ENCODE results near the gene PPIG. TPM values are rescaled to one million over a fixed set of nuclear protein-coding genes. Genes with fewer than 3 reads are reported as not detected.

The PPIG gene
- total and polyA plus RNA-seq, 2 donors (not counting 3 experiments of a cell fraction or from before 2014, with no cell fraction given), result 13.4 to 44.9 TPM

- Histone ChIP-seq H3K27me3 (ENCODE audit: control insufficient read depth in 2 of 2, insufficient read depth in 2 of 2, low read length in 2 of 2) (no peaks in the 10 kb centered on the region), H3K9me1 (replicated peaks; ENCODE audit: control insufficient read depth, extremely low read depth, insufficient read depth, low read length) (peaks cover 2% of the 10 kb centered on the region), H3K9ac (replicated peaks; ENCODE audit: extremely low read depth, insufficient read depth, low read length) (no peak overlapping the region), H3K27ac (ENCODE audit: insufficient read depth, low read depth, low read length) (no peak overlapping the region), H4K20me1 (replicated peaks; ENCODE audit: control insufficient read depth, extremely low read depth, insufficient read depth, low read length) (no peaks in the 10 kb centered on the region), H3K79me2 (ENCODE audit: control insufficient read depth, insufficient read depth, low read length) (no peaks in the 10 kb centered on the region), H3K9me3 (replicated peaks; ENCODE audit: control insufficient read depth, insufficient read depth, low read length) (no peaks in the 10 kb centered on the region), H3K4me2 (ENCODE audit: insufficient read depth, low read length) (no peak overlapping the region), H3K4me3 (replicated peaks in 1 of 3; ENCODE audit: insufficient read depth in 1 of 3, low read depth in 1 of 3, low read length in 3 of 3) (no peak overlapping the region), H3K4me1 (ENCODE audit: control insufficient read depth, extremely low read depth, insufficient read depth, low read length) (no peaks in the 10 kb centered on the region), H2AFZ (ENCODE audit: low read depth, low read length) (no peak overlapping the region), H3K36me3 (ENCODE audit: control insufficient read depth in 2 of 2, extremely low read depth in 1 of 2, insufficient read depth in 2 of 2, low read length in 2 of 2) (peaks cover 0 to 2% of the 10 kb centered on the region in 2 experiments)
- ChIA-PET POLR2A (no interaction called here), CTCF (no interaction called here)
- TF ChIP-seq JUN (IDR thresholded peaks at IDR 0.05; ENCODE audit: borderline replicate concordance, insufficient read depth, insufficient read length, low read depth) (no peak), MAX (IDR thresholded peaks at IDR 0.05; ENCODE audit: insufficient read depth, insufficient read length) (no peak), POLR2A (IDR thresholded peaks at IDR 0.05; ENCODE audit: low read depth, low read length) (no peak), EZH2 (IDR thresholded peaks at IDR 0.05; ENCODE audit: borderline replicate concordance, low read depth, low read length, severe bottlenecking) (no peak), GATA2 (IDR thresholded peaks at IDR 0.05; ENCODE audit: insufficient read depth, insufficient read length, low read depth, low read length) (no peak), CTCF (IDR thresholded peaks at IDR 0.05; ENCODE audit: extremely low read depth in 1 of 2, insufficient read depth in 1 of 2, low read depth in 1 of 2, low read length in 2 of 2) (no peak), FOS (IDR thresholded peaks at IDR 0.05; ENCODE audit: borderline replicate concordance, insufficient read depth, low read length) (no peak), MYC (IDR thresholded peaks at IDR 0.05; ENCODE audit: low read depth, low read length) (no peak), POLR2AphosphoS5 (IDR thresholded peaks at IDR 0.05; ENCODE audit: insufficient read depth, low read depth, low read length) (no peak)
- FAIRE-seq (no peak), DNase-seq (ENCODE audit: low read depth, low spot score) (no peak)
- dilution Hi-C loops (cut with MboI; ENCODE audit: extremely low pct_ligation_motif_present, low sequenced_read_pairs), result no loop called here
- no TSS peak for BruUV-seq (replicated peaks)
- intact Hi-C loops (cut with micrococcal nuclease), result no loop called here
Measured at GRCh38 chr2:169546756-169547155, 37.4 kb upstream of the PPIG start.
